HG02884 (cell line): ENCODE measurements around the gene APP.

Experiments used
- ATAC-seq: cut with Tn5 transposase; IDR thresholded peaks from one replicate; pipeline ENCODE4 v1.9.1; 2021; ENCODE audit warnings: mild to moderate bottlenecking, moderate library complexity; ENCODE audit not compliant: unreplicated experiment

Gene APP

DNA sequence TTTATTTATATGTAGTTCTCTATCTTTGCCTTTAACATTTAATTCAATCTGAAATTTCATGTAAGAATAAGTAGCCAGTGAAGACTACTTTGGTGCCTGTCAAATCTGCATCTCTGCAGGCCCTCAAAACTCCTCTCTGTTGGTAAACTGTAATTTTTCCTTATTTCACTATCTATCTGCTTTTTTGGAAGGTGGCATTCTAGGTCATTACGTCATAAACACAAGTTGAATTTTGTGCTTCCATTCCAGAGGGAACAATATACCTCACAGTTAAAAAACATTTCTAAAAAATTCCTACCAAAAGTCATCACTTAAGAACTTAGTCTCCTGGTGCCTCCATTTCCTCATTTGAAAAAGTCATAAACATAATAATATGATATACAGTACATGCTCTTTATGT lies 259.8 kb downstream of the APP start:
- ATAC-seq: no peak

DNA sequence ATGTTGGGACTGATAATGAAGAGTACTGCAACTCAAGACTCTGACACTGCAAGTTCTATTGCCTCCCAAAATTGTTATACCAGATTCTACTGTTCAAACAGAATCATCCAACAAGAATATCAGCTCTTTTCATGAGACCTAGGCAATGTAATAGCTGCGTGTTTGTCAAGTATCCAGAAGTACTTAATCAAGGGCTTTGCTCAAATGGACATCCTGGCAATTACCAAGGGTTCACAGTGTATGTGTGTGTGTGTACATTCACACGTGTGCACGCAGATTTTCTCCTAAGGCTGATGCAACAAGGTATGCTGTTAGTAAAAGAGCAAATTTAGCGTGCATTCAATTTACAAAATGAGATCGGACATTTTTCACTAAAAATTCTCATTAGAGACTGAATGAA lies 261.2 kb downstream of the APP start:
- ATAC-seq: no peak

DNA sequence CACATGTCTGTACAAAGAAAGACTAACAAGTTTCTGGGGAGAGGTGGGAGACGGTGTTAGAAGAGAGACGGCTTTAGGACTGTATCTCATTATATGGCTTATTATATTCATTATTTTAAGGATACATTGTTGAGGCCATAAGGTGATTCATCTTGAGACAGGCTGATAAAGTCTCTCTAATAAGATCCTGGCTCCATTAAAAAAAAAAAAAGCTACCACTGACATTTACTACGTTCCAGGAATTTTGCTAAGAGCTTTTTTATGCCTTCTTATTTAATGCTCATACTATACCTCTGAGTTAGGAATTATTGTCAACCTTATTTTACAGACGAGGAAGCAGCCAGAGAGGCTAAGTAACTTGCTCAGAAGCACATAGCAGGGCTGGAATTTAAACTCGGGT lies 262.1 kb downstream of the APP start:
- ATAC-seq: no peak

DNA sequence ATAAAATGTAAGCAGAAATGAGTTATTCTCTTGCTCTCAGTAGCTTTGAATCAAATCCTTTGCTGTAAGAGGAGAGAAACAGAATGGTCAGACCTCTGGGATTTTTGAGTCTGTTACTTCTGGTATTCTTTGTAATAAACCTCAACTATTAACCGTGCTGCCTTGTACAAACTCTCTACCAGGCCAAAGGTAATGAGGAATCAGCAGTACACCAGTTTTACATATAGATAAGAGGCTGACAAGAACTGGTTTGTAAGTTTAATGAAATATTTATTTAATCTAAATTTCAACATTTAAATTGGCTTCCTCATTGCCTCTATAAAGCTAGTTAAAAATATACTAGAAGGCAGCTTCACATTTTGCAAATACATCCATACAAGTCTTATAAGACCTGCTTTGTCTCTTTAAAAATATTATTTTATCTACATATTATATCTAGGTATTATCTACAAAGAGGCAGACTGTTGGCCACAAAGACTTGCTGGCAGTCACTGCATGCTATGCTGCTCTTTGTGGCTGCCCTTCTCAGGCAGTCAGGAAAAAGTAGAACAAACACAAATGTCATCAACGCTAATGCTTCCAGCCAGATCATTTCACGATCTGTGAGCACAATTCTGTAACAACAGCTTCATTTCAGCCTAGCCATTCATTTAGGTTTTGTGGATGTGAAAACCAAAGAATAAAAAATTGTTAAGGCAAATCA lies 262.8 kb downstream of the APP start:
- no peak for ATAC-seq

DNA sequence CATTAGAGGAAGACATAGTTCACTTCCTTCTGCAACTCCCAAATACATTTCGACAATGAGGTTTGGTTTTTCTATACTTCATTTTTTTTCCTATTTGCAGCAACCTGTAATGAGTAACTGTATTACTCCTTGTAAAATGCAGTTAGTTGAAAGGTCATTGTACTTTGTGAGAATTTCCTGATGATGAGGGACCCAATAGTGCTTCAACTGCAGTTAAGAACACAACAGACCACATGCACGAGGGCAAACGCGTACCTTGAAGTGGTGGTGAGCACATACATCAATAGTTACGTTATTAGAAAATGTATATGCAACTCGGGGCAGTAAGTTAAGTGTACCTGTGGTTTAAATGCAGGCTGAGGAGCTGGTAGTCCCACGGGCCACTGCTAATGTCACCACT lies 264.0 kb downstream of the APP start:
- no peak for ATAC-seq

DNA sequence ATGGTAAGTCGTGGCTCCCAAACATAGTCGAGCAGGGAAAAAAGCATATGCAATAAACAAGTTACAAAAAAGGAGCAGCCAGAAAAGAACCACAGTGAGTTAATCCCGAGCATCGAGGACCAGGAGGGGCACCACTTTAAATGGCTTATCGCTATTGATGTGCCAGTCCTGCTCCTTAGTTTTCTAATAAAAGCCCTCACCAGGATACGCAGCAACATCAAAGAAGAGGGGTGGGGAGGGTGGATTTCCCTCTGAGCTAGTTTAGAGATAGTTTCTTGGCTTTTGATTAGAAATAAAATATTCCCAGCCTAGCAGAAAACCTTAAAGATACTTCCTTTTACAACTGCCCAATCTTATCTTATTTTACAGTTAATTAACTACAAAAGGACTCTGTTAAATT lies 265.4 kb downstream of the APP start:
- ATAC-seq: no peak

DNA sequence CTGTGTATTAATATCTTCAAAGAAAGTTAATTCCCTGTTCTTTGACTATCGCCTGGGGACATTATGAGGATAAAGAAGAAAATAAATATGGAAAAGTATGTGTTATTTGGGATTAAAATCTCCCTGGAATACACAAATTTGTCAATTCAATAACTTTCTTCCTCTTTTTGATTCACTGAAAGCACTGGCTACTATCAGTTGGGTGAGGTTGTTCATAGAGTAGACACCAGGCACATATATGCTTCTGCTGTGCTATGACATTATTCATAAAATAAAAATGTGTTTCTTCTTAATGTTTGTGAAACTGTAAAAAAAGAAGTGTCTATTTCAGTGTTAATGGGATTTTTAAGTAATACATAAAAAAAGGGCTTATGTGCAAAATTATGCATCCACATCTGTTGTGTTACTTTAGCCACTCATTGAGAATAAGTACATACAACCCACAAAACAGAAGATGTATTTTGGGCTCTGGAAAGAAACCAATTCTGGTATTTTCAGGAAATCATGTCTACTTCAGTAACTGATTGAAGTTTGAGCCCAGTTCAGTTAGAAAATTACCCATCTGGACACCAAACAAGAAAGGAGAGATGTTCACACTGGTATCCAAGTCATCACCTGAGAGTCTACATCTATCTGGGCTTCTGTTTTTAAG lies 266.4 kb downstream of the APP start:
- ATAC-seq: no peak

DNA sequence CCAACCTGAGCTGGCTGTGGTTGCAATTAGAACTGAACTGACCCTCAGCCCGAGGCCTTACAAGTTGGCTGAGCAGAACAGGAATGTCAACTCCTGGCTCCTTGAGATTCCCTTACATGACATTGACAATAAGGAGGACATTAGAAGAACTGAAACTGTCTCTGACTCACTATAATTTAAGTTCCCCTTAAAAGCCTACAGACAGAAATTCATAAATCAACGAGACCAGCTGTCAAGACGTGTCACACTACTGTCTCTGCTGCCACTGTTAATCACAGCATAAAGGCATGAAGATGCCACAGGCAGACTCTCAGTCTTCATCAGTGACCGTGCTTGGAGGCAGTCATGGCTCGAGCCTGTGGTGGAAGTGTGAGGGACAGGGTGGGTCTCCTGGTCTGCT lies 267.0 kb downstream of the APP start:
- peak; percentile 83 for ATAC-seq

DNA sequence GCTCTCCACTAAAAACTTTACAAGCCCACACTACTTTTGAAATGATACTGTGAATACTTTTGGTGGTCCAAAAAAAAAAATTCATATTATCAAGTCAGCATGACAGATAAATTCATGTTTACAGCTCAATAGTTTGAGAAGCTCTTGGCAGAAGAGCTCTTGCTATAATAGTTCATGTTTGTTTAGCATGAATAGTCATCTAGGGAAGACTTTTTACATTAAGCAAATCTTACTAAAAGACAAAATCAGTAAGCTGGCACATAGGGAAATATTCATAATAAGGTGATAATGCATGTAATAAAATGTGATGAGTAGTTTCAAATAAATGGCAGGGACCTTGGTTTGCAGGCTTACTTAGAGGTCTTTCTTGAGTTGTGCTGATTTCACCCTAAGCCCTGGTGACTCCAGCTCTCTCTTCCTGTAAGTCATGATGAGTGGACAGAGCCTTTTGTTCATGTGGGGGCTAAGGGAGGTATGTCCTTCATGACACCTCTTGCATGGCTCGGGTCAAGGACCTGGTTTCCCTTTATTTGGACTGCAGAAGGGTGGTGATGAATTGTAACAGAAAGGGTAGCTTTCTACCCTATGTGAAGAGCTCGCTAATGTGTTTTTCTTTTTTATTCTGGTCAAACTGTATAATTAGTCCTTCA lies 269.1 kb downstream of the APP start:
- ATAC-seq: no peak

DNA sequence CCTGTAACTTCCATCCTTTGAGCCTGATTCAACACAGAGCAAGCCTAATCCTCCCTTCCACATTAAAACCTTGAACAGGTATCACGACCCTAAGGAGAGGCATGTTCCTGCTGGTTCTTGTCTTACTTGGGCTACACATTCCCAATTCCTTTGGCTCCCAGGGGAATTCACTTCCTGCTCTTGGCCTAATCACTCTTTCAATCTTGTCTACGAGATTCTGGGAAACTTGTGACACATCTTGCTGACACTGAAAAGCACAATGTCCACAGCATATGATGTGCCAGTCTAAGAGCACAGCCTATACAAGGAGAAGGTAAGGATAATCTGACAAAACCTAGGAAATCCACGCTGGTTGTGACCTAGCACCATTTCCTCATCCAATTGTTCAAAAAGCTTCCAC lies 271.9 kb downstream of the APP start:
- no peak for ATAC-seq

DNA sequence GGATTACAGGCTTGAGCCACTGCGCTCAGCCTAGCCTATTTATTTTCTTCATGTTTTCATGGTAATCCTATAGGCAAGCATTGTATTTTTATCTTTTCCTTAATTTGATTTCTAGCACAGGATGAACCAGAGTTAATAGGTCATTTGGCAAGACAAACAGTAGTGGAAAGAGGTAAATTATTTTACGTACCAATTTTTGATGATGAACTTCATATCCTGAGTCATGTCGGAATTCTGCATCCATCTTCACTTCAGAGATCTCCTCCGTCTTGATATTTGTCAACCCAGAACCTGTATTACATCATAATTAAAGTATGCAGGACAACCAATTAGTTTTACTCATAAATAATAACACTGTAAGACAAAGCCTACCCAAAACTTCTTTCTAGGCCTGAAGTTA lies 273.2 kb downstream of the APP start:
- ATAC-seq: no peak

DNA sequence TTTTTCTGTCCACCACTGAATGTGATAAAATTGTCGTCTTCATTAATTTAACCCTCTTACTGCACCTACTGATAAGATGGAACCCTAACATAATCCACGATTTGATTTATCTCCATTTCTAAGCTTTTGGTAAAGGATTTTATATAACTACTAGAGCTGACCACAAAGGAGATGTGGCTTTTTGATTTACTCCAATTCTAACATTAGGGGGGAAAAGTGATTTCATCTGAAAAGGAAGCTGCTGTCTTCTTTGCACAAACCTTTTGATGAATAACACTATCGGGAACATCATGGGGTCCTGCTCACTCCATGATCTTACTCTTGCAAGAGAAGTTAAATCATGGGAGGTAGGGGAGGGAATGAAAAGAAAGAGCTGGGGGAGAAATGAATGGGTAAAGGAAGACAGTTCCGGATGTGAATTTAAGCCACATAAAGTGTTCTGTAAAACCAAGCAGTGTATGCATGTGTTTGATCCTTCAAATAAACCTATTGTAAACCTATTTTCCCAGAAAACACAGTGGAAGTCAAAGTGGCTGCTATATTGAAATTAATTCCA lies 274.0 kb downstream of the APP start:
- ATAC-seq: no peak

DNA sequence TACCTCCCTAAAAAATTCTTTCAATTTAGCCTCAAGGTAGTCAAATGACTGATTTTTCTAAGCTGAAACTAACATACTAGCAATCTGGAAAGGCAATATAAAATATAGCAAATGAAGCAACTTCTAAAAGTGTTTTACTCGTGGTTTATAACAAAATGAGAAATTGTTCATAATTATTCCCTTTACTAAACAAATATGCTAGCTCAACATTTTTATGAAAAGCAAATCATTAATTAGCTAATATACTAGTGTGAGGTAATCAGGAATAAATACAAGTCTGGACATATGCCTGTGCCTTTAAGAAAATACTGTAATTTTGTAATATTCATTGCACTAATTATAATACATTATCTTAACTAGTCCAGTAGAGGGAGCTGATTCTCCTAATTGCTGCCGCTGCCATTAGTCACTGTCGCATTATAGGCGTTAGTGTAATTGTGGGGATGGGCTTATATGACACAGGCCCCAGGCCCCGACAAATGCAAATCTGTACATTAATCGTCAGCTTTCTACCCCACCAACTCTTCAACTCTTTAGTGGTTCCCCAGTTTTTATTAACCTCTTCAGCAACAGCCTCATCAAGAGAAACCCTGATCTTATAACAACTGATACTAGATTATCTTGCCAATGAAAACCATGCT lies 274.9 kb downstream of the APP start:
- ATAC-seq: peak; percentile 92

DNA sequence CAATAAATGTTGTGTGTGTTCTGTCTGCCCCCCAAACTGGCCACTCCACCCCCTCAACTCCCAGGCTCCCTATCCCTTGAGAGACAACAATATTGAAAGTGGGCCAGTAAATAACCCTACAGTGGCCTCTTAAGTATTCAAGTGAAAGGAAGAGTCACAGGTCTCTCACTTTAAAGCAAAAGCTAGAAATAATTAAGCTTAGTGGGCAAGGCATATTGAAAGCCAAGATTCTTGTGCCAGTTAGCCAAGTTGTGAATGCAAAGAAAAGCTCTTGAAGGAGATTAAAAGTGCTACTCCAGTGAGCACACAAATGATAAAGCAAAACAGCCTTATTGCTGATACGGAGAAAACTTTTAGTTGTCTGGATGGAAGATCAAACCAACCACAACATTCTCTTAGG lies 277.4 kb downstream of the APP start:
- no peak for ATAC-seq

DNA sequence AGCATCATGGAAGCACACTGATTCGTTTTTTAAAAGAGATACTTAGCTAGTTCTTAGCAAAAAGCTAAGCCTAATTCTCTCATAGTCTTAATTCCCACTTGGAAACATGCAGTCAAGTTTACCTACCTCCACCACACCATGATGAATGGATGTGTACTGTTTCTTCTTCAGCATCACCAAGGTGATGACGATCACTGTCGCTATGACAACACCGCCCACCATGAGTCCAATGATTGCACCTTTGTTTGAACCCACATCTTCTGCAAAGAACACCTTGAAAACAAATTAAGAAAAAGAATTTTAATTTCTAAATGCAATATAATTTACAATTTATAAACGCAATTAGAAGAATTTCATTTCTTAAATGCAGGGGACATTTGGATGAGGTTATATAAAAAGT lies 279.0 kb downstream of the APP start:
- ATAC-seq: no peak

DNA sequence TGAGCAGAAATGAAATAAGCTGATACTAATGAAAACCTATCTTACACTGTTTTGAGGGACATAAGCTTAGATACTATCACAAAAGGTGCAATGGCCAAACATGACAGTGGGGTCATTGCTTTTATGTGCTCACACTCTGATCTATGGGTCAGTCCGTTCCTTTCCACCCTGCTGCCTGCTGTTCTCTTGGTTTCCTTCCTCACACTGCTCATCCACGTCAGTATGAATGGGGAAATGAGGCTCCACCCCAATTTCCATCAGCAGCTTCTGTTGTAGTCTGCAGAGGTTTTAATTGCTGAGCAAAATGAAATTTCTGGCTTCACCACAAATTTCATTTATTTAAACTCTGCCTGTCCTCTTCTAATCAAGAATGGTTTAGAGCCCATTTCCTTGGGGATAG lies 280.6 kb downstream of the APP start:
- no peak for ATAC-seq

DNA sequence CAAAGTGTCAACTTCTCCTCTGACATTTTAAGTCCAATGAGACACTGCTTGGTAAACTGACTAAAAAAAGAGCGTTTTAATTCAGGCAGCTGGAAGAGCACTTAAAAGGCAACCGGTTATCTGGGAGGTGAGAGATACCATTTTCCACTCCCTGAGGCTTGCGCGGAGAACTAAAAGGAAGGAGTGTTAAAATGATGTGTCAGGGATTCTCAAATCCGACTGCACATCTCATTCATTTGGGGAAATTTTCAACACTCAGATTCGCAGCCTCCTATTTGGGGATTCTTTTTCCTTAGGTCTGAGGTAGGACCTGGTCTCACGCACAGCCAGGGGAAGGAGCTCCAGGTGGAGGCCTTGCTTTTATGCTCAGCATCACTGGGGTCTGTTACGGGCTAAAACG lies 281.9 kb downstream of the APP start:
- ATAC-seq: no peak

DNA sequence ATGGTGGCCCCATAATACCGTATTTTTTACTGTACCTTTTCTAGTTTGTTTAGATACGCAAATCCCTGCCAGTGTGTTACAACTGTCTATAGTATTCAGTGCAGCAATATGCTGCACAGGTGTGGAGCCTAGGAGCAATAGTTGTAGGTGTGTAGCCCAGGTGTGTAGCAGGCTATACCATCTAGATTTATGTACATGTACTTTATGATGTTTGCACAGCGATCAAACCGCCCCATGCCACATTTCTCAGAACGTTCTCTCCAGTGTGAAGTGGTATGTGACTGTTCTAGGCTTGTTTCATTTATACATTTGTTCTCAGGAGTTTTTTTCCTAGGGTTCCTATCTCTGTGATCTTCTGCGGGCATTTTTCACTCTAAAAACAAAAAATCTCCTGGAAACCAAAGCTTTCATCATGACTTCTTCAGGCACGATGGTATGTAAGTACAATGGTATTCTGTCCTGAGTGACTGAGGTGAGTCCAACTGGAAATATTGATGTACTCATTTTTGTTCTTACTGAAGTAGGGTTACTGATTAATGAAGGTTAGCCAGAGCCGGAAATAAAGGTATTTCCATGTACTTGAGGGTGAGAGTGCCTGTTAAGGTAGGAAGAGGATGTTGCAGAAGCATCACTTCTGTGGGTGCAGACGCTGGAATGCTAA lies 282.8 kb downstream of the APP start:
- ATAC-seq: no peak

DNA sequence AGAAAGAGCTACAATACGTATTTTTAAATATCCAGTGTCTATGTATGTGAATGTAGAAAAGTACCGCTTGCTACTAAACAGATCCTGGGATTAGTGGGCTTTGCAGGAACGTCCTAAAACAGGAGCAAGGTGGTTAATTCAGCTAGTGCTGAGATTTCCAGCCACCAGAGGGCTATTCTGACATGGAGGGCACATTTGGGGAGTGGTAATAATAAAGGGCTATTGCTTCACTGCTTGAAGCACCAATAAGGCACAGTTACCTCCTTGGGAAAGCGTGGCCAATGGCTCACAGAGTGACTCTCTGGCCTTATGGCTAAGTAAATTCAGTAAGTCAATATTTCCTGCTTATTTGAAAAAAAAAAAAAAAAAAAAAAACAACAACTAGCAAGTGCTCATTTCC lies 283.4 kb downstream of the APP start:
- no peak for ATAC-seq

DNA sequence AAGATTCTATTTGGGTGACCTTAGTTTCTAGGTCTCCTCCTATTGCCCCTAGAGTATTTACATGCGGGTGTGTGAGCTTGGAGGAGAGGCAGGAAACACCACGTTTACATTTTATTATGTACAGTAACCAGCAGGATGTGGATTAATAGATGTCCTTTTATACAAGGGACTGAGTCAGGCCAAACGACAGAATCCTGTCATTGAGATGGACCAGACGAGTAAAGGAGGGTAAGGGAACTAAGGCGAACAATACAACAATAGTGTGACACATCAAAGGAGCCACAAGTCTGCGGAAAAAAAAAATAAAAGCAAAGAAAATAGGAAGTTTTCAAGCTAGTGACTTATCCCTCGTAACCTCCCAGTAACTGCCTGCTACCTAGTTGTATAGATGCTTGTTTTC lies 284.7 kb downstream of the APP start:
- ATAC-seq: no peak

DNA sequence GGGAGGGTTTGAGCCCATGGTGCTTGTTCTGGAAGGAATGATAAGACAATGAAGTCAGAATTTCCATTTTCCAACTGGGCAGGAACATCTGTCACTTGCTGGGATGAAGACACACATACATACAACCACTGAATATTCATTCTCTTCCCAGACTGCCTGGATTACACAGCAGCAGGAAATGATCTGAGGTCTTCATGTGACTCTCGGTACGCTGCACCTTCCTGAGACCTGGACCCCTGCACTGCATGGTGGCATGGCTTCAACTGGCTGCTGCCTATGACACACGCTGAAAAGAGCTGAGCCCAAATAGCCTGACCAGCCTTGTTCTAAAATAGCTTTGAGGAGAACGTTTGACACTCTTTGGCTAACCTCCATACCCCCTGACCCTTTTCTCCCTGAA lies 285.2 kb downstream of the APP start:
- no peak for ATAC-seq
